ENCODE results near the gene DNAH3.

The DNAH3 gene

GRCh38 chr16:20971401-20971800 lies 179.2 kb downstream of the DNAH3 start:
- H3K79me2 ChIP-seq (ENCODE audit: low read length): no peaks in the 10 kb centered on the region
- H2AFZ ChIP-seq (ENCODE audit: low read length): no peak overlapping the region
- no peak overlapping the region for H3K9ac ChIP-seq (ENCODE audit: low read length)
- no peak overlapping the region for H3K4me2 ChIP-seq (ENCODE audit: low read depth, low read length)
- TF ChIP-seq CTCF (IDR thresholded peaks at IDR 0.05; ENCODE audit: low read length) (no peak), EZH2 (optimal IDR thresholded peaks at IDR 0.05; ENCODE audit: low read depth, low read length) (no peak), EZH2phosphoT487 (IDR thresholded peaks at IDR 0.05; ENCODE audit: low read length) (no peak)
- no peaks in the 10 kb centered on the region for H3F3A ChIP-seq (ENCODE audit: insufficient read depth, low read length)
- no peaks in the 10 kb centered on the region for H4K20me1 ChIP-seq (ENCODE audit: insufficient read depth, low read length)
- no peaks in the 10 kb centered on the region for H3K27me3 ChIP-seq (replicated peaks; ENCODE audit: insufficient read depth, low read length)
- H3K36me3 ChIP-seq (replicated peaks; ENCODE audit: insufficient read depth, low read length): no peaks in the 10 kb centered on the region
- H3K4me3 ChIP-seq (ENCODE audit: low read length): no peak overlapping the region
- no peaks in the 10 kb centered on the region for H3K4me1 ChIP-seq (ENCODE audit: low read length)
- H3K9me2 ChIP-seq (replicated peaks; ENCODE audit: insufficient read depth, low read length): no peaks in the 10 kb centered on the region
- H3K27ac ChIP-seq (ENCODE audit: low read length): no peak overlapping the region
- H3K9me3 ChIP-seq (replicated peaks; ENCODE audit: insufficient read depth, low read length): no peaks in the 10 kb centered on the region
- no peak for DNase-seq

GRCh38 chr16:20969386-20969785 lies 181.3 kb downstream of the DNAH3 start:
- Histone ChIP-seq H4K20me1 (ENCODE audit: insufficient read depth, low read length) (no peaks in the 10 kb centered on the region), H3K9me2 (replicated peaks; ENCODE audit: insufficient read depth, low read length) (no peaks in the 10 kb centered on the region), H3F3A (ENCODE audit: insufficient read depth, low read length) (no peaks in the 10 kb centered on the region), H2AFZ (ENCODE audit: low read length) (no peak overlapping the region), H3K27me3 (replicated peaks; ENCODE audit: insufficient read depth, low read length) (no peaks in the 10 kb centered on the region), H3K9ac (ENCODE audit: low read length) (no peak overlapping the region), H3K79me2 (ENCODE audit: low read length) (no peaks in the 10 kb centered on the region), H3K27ac (ENCODE audit: low read length) (no peak overlapping the region), H3K9me3 (replicated peaks; ENCODE audit: insufficient read depth, low read length) (no peaks in the 10 kb centered on the region), H3K36me3 (replicated peaks; ENCODE audit: insufficient read depth, low read length) (no peaks in the 10 kb centered on the region), H3K4me1 (ENCODE audit: low read length) (no peaks in the 10 kb centered on the region), H3K4me2 (ENCODE audit: low read depth, low read length) (no peak overlapping the region), H3K4me3 (ENCODE audit: low read length) (no peak overlapping the region)
- TF ChIP-seq EZH2 (optimal IDR thresholded peaks at IDR 0.05; ENCODE audit: low read depth, low read length): no peak
- no peak for TF ChIP-seq CTCF (IDR thresholded peaks at IDR 0.05; ENCODE audit: low read length)
- TF ChIP-seq EZH2phosphoT487 (IDR thresholded peaks at IDR 0.05; ENCODE audit: low read length): no peak
- no peak for DNase-seq

- TF ChIP-seq EZH2phosphoT487 (IDR thresholded peaks at IDR 0.05; ENCODE audit: low read length): no peak
- TF ChIP-seq EZH2 (optimal IDR thresholded peaks at IDR 0.05; ENCODE audit: low read depth, low read length): no peak
- no peak for TF ChIP-seq CTCF (IDR thresholded peaks at IDR 0.05; ENCODE audit: low read length)
- H2AFZ ChIP-seq (ENCODE audit: low read length): no peak overlapping the region
- no peak overlapping the region for H3K9ac ChIP-seq (ENCODE audit: low read length)
- no peak overlapping the region for H3K27ac ChIP-seq (ENCODE audit: low read length)
- H4K20me1 ChIP-seq (ENCODE audit: insufficient read depth, low read length): no peaks in the 10 kb centered on the region
- no peak overlapping the region for H3K4me3 ChIP-seq (ENCODE audit: low read length)
- no peaks in the 10 kb centered on the region for H3K9me2 ChIP-seq (replicated peaks; ENCODE audit: insufficient read depth, low read length)
- no peak overlapping the region for H3K4me2 ChIP-seq (ENCODE audit: low read depth, low read length)
- H3K79me2 ChIP-seq (ENCODE audit: low read length): no peaks in the 10 kb centered on the region
- H3K36me3 ChIP-seq (replicated peaks; ENCODE audit: insufficient read depth, low read length): no peaks in the 10 kb centered on the region
- H3K4me1 ChIP-seq (ENCODE audit: low read length): no peaks in the 10 kb centered on the region
- no peaks in the 10 kb centered on the region for H3K9me3 ChIP-seq (replicated peaks; ENCODE audit: insufficient read depth, low read length)
- DNase-seq: no peak
- H3F3A ChIP-seq (ENCODE audit: insufficient read depth, low read length): no peaks in the 10 kb centered on the region
- H3K27me3 ChIP-seq (replicated peaks; ENCODE audit: insufficient read depth, low read length): no peaks in the 10 kb centered on the region
These were observed 181.9 kb downstream of the DNAH3 start for GRCh38 chr16:20968765-20969164.
